Skeletal muscle satellite cell (primary cell): ENCODE data around the gene MGAT1.

Experiments
- H3K27me3 ChIP-seq: 2 replicates; pipeline ENCODE4 v1.7.0; 2013; ENCODE audit warnings: low read length; ENCODE audit not compliant: control insufficient read depth, insufficient read depth
- H3K36me3 ChIP-seq: 2 replicates; pipeline ENCODE4 v1.7.0; 2013; ENCODE audit warnings: mild to moderate bottlenecking, control low read depth, low read length; ENCODE audit not compliant: insufficient read depth
- H3K4me1 ChIP-seq: 2 replicates; pipeline ENCODE4 v1.7.0; 2013; ENCODE audit warnings: low read length; ENCODE audit not compliant: control insufficient read depth, insufficient read depth
- H3K4me2 ChIP-seq: 2 replicates; pipeline ENCODE4 v1.7.0; 2013; ENCODE audit warnings: mild to moderate bottlenecking, low read length
- H3K4me3 ChIP-seq: 2 replicates; pipeline ENCODE4 v1.7.0; 2013; ENCODE audit warnings: low read length
- H3K9ac ChIP-seq: 2 replicates; pipeline ENCODE4 v1.7.0; 2013; ENCODE audit warnings: mild to moderate bottlenecking, low read depth, low read length, moderate library complexity
- H3K9me3 ChIP-seq: replicated peaks from 2 replicates; pipeline ENCODE4 v1.7.0; 2013; ENCODE audit warnings: mild to moderate bottlenecking, control low read depth, low read length

The MGAT1 gene

GRCh38 chr5:180810210-180810958 lies 7.8 kb upstream of the MGAT1 start:
- Histone ChIP-seq H3K9ac (peak overlapping the region; percentile 93), H3K4me1 (peaks cover 32% of the 10 kb centered on the region), H3K27me3 (no peaks in the 10 kb centered on the region), H3K4me2 (peak overlapping the region; percentile 84), H3K9me3 (no peaks in the 10 kb centered on the region), H3K36me3 (no peaks in the 10 kb centered on the region), H3K4me3 (peak overlapping the region; percentile 85)

- H3K4me2 ChIP-seq = peak overlapping the region; percentile 84
- H3K27me3 ChIP-seq = no peaks in the 10 kb centered on the region
- peak overlapping the region; percentile 93 for H3K9ac ChIP-seq
- peaks cover 32% of the 10 kb centered on the region for H3K4me1 ChIP-seq
- no peaks in the 10 kb centered on the region for H3K36me3 ChIP-seq
- no peaks in the 10 kb centered on the region for H3K9me3 ChIP-seq
- peak overlapping the region; percentile 85 for H3K4me3 ChIP-seq
Measured at GRCh38 chr5:180809403-180810209, 7.0 kb upstream of the MGAT1 start.

- Histone ChIP-seq H3K9ac (peak overlapping the region; percentile 93), H3K9me3 (no peaks in the 10 kb centered on the region), H3K4me1 (peaks cover 43% of the 10 kb centered on the region), H3K4me2 (peak overlapping the region; percentile 84), H3K36me3 (no peaks in the 10 kb centered on the region), H3K4me3 (peak overlapping the region; percentile 85), H3K27me3 (no peaks in the 10 kb centered on the region)
Measured at GRCh38 chr5:180808461-180809000, 5.9 kb upstream of the MGAT1 start.

- H3K4me3 ChIP-seq = peak overlapping the region; percentile 85
- H3K9me3 ChIP-seq = no peaks in the 10 kb centered on the region
- peak overlapping the region; percentile 84 for H3K4me2 ChIP-seq
- H3K9ac ChIP-seq = peak overlapping the region; percentile 25
- H3K4me1 ChIP-seq = peaks cover 49% of the 10 kb centered on the region
- H3K36me3 ChIP-seq = no peaks in the 10 kb centered on the region
- no peaks in the 10 kb centered on the region for H3K27me3 ChIP-seq
Measured at GRCh38 chr5:180807654-180808414, 5.2 kb upstream of the MGAT1 start.

- H3K9ac ChIP-seq = peak overlapping the region; percentile 25
- no peaks in the 10 kb centered on the region for H3K27me3 ChIP-seq
- peaks cover 50% of the 10 kb centered on the region for H3K4me1 ChIP-seq
- H3K4me2 ChIP-seq = peak overlapping the region; percentile 84
- H3K36me3 ChIP-seq = no peaks in the 10 kb centered on the region
- H3K9me3 ChIP-seq = no peaks in the 10 kb centered on the region
- peak overlapping the region; percentile 12 for H3K4me3 ChIP-seq
Measured at GRCh38 chr5:180807046-180807445, 4.4 kb upstream of the MGAT1 start.

- Histone ChIP-seq H3K4me3 (no peak overlapping the region), H3K4me2 (peak overlapping the region; percentile 84), H3K9ac (no peak overlapping the region), H3K36me3 (no peaks in the 10 kb centered on the region), H3K27me3 (no peaks in the 10 kb centered on the region), H3K4me1 (peaks cover 50% of the 10 kb centered on the region), H3K9me3 (no peaks in the 10 kb centered on the region)
Measured at GRCh38 chr5:180806351-180807011, 3.9 kb upstream of the MGAT1 start.

- Histone ChIP-seq H3K9me3 (no peaks in the 10 kb centered on the region), H3K9ac (peak overlapping the region; percentile 98), H3K4me1 (peaks cover 65% of the 10 kb centered on the region), H3K4me3 (peak overlapping the region; percentile 96), H3K27me3 (no peaks in the 10 kb centered on the region), H3K4me2 (peak overlapping the region; percentile 91), H3K36me3 (peaks cover 11% of the 10 kb centered on the region)
Measured at GRCh38 chr5:180804129-180804618, 1.6 kb upstream of the MGAT1 start.

- peaks cover 13% of the 10 kb centered on the region for H3K36me3 ChIP-seq
- peaks cover 65% of the 10 kb centered on the region for H3K4me1 ChIP-seq
- H3K9me3 ChIP-seq = no peaks in the 10 kb centered on the region
- H3K9ac ChIP-seq = peak overlapping the region; percentile 98
- peak overlapping the region; percentile 96 for H3K4me3 ChIP-seq
- H3K4me2 ChIP-seq = peak overlapping the region; percentile 91
- no peaks in the 10 kb centered on the region for H3K27me3 ChIP-seq
Measured at GRCh38 chr5:180803181-180804128, 849 bp upstream of the MGAT1 start.

- H3K9me3 ChIP-seq = no peaks in the 10 kb centered on the region
- peak overlapping the region; percentile 96 for H3K4me3 ChIP-seq
- H3K4me1 ChIP-seq = peaks cover 64% of the 10 kb centered on the region
- H3K4me2 ChIP-seq = peak overlapping the region; percentile 91
- H3K36me3 ChIP-seq = peaks cover 22% of the 10 kb centered on the region
- H3K27me3 ChIP-seq = no peaks in the 10 kb centered on the region
- peak overlapping the region; percentile 98 for H3K9ac ChIP-seq
Measured at GRCh38 chr5:180801596-180802324, 846 bp downstream of the MGAT1 start.
